Measurements from ENCODE around the gene CA10. TPM values are rescaled to one million over a fixed set of nuclear protein-coding genes. Genes with fewer than 3 reads are reported as not detected.

The CA10 gene
- total RNA-seq, 1 experiment from 2014 or later: 0.46 TPM

DNA sequence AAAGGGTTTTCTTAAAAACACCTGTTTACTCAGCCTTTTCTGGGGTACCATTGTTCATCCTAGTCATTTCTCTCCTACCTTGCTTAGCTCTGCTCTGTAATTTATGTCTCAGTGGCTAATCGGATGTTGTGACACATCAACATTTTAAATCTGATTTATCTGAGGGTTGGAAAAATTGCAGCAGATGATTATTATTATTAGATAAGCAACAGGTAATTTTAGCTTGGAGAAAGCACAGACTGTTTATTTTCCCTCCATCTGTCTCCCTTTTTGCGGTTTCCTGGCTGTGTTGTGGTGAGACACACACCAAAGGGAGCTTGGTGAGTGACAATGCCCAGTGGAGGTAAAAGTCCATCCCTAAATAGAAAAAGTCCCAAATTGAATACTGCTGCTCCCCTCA lies 508.3 kb downstream of the CA10 start:
- Histone ChIP-seq H3K27ac (ENCODE audit: insufficient read length, low read depth, low read length) (no peak overlapping the region), H3K27me3 (ENCODE audit: insufficient read depth, low read length) (no peaks in the 10 kb centered on the region), H3T11ph (ENCODE audit: low read length) (no peak overlapping the region), H3K14ac (ENCODE audit: insufficient read depth, low read length) (no peak overlapping the region), H2BK15ac (ENCODE audit: low read depth, low read length) (no peak overlapping the region), H3K79me2 (ENCODE audit: insufficient read depth, low read length) (no peaks in the 10 kb centered on the region), H2BK120ac (ENCODE audit: low read depth, low read length, poor library complexity, severe bottlenecking) (no peak overlapping the region), H4K20me1 (ENCODE audit: control insufficient read depth, insufficient read depth, insufficient read length) (no peaks in the 10 kb centered on the region), H3K9ac (ENCODE audit: extremely low read depth, insufficient read length, low read length) (no peak overlapping the region), H3K4me2 (ENCODE audit: insufficient read depth, insufficient read length, low read length) (no peak overlapping the region), H3K4ac (ENCODE audit: low read depth, low read length) (no peak overlapping the region), H2AK5ac (ENCODE audit: insufficient read length, low read length) (no peak overlapping the region), H3K23me2 (ENCODE audit: insufficient read length, low read depth, low read length, poor library complexity, severe bottlenecking) (no peaks in the 10 kb centered on the region), H3K9me3 (ENCODE audit: control insufficient read depth, low read depth, low read length) (no peaks in the 10 kb centered on the region), H2BK20ac (ENCODE audit: low read depth, low read length, poor library complexity, severe bottlenecking) (no peak overlapping the region), H2BK12ac (ENCODE audit: insufficient read length, low read depth, low read length) (no peak overlapping the region), H2AFZ (ENCODE audit: low read length) (no peak overlapping the region), H3K23ac (ENCODE audit: insufficient read length, low read depth, low read length) (no peak overlapping the region), H4K91ac (ENCODE audit: insufficient read length, low read depth, low read length) (no peak overlapping the region), H2BK5ac (ENCODE audit: insufficient read length, low read length) (no peak overlapping the region), H3K4me1 (ENCODE audit: insufficient read depth, low read length) (0 out of 2 replicates have a peak, but pooled peaks cover 4% of the 10 kb centered on the region), H4K5ac (ENCODE audit: insufficient read length, low read depth, low read length) (no peak overlapping the region), H3K18ac (ENCODE audit: insufficient read length, low read depth, low read length) (no peak overlapping the region), H4K8ac (replicated peaks; ENCODE audit: insufficient read length, low read depth, low read length) (no peak overlapping the region), H3K79me1 (ENCODE audit: insufficient read depth, low read depth, low read length, poor library complexity, severe bottlenecking) (no peaks in the 10 kb centered on the region), H3K56ac (ENCODE audit: insufficient read length, low read depth, low read length) (no peak overlapping the region)
- DNase-seq: no peak
- WGBS (ENCODE audit: extremely low coverage, insufficient read length, low lambda C conversion rate): no CpG with 5 or more reads among the region's 2 CpGs
- no peak overlapping the region for H3K27ac Mint-ChIP-seq
- no peak overlapping the region for H3K4me3 Mint-ChIP-seq
- H3K4me1 Mint-ChIP-seq: peaks cover 14 to 15% of the 10 kb centered on the region in 2 experiments
- no peak for TF ChIP-seq CTCF (conservative IDR thresholded peaks at IDR 0.05)
- H3K27me3 Mint-ChIP-seq (ENCODE audit: low read depth): no peaks in the 10 kb centered on the region; the same call in none of the 2 replicates
- no peaks in the 10 kb centered on the region for H3K36me3 Mint-ChIP-seq (ENCODE audit: insufficient read depth in 1 of 3, low read depth in 3 of 3)
- no peaks in the 10 kb centered on the region for H3K9me3 Mint-ChIP-seq

All from H9 (cell line).